Hepatocyte (in vitro differentiated cells): ENCODE results near the gene AKR1D1.

Experiments
- EZH2 ChIP-seq: fragments of 200-600 bp; sonication (generic); IDR thresholded peaks from 2 replicates; pipeline ENCODE4 v1.6.1; 2016; ENCODE audit warnings: antibody characterized with exemption, mild to moderate bottlenecking, borderline replicate concordance
- EZH2phosphoT487 ChIP-seq: fragments of 200-600 bp; sonication (generic); IDR thresholded peaks from one replicate; pipeline ENCODE4 v1.6.1; 2018; ENCODE audit warnings: antibody characterized with exemption, mild to moderate bottlenecking, low read depth, moderate library complexity; ENCODE audit not compliant: unreplicated experiment, severe bottlenecking
- TF ChIP-seq, protein P1 (sequence below): fragments of 200-600 bp; sonication (generic); IDR thresholded peaks from 2 replicates; pipeline ENCODE4 v1.5.1; 2016; ENCODE audit warnings: antibody characterized with exemption, mild to moderate bottlenecking; ENCODE audit not compliant: poor library complexity

DNA sequence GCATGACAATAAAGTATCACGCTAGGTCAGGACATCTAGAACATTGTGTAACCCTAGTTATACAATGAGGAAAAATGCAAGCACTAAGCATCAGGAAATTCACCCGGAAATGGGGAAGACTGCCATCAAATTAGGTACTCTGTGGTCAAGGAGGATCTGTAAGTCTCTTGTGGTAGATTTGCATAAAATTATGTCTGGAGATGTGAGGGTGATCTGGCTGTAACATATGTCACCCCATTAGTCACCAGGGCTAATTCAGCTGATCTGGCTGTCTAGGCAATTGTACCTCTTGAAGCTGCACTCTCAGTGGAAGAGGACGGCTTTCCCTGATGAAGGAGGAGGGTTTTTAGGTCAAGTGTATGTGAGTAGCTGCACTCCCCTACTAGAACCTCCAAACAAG is 14.8 kb downstream of the AKR1D1 start:
- TF ChIP-seq, protein P1, sequence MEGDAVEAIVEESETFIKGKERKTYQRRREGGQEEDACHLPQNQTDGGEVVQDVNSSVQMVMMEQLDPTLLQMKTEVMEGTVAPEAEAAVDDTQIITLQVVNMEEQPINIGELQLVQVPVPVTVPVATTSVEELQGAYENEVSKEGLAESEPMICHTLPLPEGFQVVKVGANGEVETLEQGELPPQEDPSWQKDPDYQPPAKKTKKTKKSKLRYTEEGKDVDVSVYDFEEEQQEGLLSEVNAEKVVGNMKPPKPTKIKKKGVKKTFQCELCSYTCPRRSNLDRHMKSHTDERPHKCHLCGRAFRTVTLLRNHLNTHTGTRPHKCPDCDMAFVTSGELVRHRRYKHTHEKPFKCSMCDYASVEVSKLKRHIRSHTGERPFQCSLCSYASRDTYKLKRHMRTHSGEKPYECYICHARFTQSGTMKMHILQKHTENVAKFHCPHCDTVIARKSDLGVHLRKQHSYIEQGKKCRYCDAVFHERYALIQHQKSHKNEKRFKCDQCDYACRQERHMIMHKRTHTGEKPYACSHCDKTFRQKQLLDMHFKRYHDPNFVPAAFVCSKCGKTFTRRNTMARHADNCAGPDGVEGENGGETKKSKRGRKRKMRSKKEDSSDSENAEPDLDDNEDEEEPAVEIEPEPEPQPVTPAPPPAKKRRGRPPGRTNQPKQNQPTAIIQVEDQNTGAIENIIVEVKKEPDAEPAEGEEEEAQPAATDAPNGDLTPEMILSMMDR = no peak
- TF ChIP-seq EZH2phosphoT487 (no peak), EZH2 (no peak)
